Measurements from ENCODE around the gene DCAF4. TPM values are rescaled to one million over a fixed set of nuclear protein-coding genes. Genes with fewer than 3 reads are reported as not detected.

Gene DCAF4
- total RNA-seq, 4 donors from 2014 or later: 11.2 to 49.5 (median 27.6) TPM

DNA sequence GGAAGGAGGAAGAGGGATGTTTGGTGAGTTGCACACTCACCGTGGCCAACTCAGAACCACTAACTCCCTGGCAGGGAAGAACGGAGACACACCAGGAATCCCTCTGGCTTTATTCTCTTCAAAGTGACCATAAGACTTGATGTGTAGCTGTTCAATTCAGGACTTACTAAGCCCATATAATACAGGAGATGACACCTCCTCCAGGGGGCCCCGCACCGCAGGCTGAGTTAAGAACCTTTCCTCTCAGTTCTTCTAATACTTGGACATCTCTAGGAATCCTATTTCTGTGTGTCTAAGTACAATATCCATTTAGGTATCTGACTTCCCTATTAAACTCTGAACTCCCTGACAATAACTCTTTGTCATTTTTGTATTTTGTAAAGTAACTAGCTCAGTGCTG lies 49.5 kb downstream of the DCAF4 start:
- no peak for TF ChIP-seq POLR2A (IDR thresholded peaks at IDR 0.05)
- no peak for TF ChIP-seq CTCF (IDR thresholded peaks at IDR 0.05)
- Histone ChIP-seq H3K27me3 (no peaks in the 10 kb centered on the region), H3K36me3 (peaks cover 0 to 96% (median 8%) of the 10 kb centered on the region in 3 donors), H3K27ac (no peak overlapping the region), H3K4me3 (no peak overlapping the region), H3K9me3 (no peaks in the 10 kb centered on the region), H3K4me1 (no peaks in the 10 kb centered on the region)
- DNase-seq: no peak

DNA sequence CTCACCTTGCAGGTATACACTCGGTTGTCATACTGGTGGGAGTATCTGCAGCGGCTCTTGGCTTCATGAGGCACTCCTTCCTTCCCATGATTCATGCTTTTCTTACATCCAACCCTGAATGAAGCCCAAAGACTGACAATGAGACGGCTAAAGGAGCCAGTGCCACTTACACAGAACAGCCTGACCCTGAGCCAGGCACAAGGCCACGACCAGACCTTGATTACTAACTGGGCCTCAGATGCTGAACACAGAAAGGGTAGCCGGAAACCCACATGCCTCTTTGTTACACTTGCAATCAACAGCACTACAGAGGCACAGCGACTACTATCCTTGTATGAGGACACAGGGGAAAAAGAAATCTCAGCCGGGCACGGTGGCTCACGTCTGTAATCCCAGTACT lies 52.6 kb downstream of the DCAF4 start:
- H3K36me3 ChIP-seq: peaks cover 0 to 81% (median 8%) of the 10 kb centered on the region in 3 donors
- no peaks in the 10 kb centered on the region for H3K9me3 ChIP-seq
- H3K4me3 ChIP-seq: no peak overlapping the region
- no peak for DNase-seq
- H3K27ac ChIP-seq: no peak overlapping the region
- no peaks in the 10 kb centered on the region for H3K4me1 ChIP-seq
- H3K27me3 ChIP-seq: no peaks in the 10 kb centered on the region
- TF ChIP-seq POLR2A (IDR thresholded peaks at IDR 0.05) (no peak), CTCF (IDR thresholded peaks at IDR 0.05) (no peak)

DNA sequence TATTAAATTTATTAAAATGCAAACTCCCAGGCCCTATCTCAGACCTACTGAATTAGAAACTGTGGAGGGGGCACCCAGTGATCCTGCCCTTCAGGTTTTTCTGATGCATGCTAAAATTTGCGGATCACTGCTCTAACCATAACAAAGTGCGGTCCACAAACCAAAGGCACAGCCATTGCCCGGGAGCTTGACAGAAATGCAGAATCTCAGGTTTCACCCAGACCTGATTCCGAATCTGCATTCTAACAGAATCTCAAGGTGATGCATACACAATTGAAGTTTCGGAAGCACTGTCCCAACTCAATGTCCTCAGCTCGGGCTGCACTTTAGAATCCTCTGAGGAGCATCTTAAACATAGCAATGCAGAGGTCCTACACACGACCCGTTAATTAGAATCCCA lies 54.6 kb downstream of the DCAF4 start:
- H3K36me3 ChIP-seq: peaks cover 0 to 77% (median 0%) of the 10 kb centered on the region in 3 donors
- TF ChIP-seq CTCF (IDR thresholded peaks at IDR 0.05) (no peak), POLR2A (IDR thresholded peaks at IDR 0.05) (no peak)
- H3K4me3 ChIP-seq: no peak overlapping the region
- no peaks in the 10 kb centered on the region for H3K4me1 ChIP-seq
- H3K27me3 ChIP-seq: no peaks in the 10 kb centered on the region
- H3K27ac ChIP-seq: no peak overlapping the region
- H3K9me3 ChIP-seq: no peaks in the 10 kb centered on the region
- no peak for DNase-seq

DNA sequence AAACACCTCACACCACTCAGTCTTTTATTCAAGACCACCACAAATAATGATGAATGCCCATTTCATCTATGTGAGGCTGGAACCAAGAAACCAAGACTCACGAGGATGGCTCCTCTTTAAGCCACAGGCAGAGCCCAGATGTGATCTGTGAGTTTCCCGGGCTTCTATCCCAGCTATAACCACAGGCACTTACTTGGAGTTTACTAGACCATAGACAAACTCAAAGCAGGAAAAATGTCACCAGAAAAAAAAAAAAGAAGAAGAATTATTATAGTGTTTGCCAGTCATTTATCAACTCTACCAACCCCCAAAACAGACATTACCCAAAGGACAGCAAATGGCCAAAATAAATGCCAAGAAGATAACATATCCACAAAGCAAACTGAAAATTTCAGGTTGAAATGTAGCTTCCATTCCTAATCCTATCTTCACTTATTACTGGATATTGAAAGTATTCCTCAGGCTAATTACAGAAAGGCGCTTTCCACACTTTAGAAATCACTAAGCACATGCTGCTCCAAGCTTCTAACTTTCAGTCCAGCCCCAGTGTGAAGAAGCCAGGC lies 56.0 kb downstream of the DCAF4 start:
- Histone ChIP-seq H3K36me3 (peaks cover 0 to 71% (median 0%) of the 10 kb centered on the region in 3 donors), H3K4me3 (no peak overlapping the region), H3K4me1 (no peaks in the 10 kb centered on the region), H3K27ac (no peak overlapping the region), H3K9me3 (no peaks in the 10 kb centered on the region), H3K27me3 (no peaks in the 10 kb centered on the region)
- TF ChIP-seq CTCF (IDR thresholded peaks at IDR 0.05) (no peak), POLR2A (IDR thresholded peaks at IDR 0.05) (no peak)
- no peak for DNase-seq

DNA sequence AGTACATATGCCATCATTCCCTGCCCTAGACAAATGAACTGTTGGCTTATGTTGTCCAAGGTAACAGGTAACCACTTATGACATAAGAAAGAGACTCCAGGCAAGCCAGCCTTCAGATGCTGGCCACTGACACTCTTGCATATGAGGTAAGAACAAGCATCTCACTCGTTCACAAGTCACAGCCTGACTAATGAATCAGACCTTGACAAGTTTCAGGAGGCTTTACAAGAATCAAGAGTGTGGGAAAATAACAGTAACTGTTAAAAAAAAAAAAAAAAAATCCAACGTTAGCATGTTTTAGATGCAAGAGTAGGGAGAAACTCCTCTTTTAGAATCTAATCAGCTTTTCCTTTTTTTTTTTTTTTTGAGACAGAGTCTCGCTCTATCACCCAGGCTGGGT lies 60.0 kb downstream of the DCAF4 start:
- no peak overlapping the region for H3K27ac ChIP-seq
- TF ChIP-seq CTCF (IDR thresholded peaks at IDR 0.05) (no peak), POLR2A (IDR thresholded peaks at IDR 0.05) (no peak)
- peaks cover 0 to 53% (median 0%) of the 10 kb centered on the region in 3 donors for H3K36me3 ChIP-seq
- H3K4me3 ChIP-seq: no peak overlapping the region
- H3K9me3 ChIP-seq: no peaks in the 10 kb centered on the region
- no peaks in the 10 kb centered on the region for H3K4me1 ChIP-seq
- DNase-seq: no peak
- H3K27me3 ChIP-seq: no peaks in the 10 kb centered on the region

- H3K4me1 ChIP-seq: no peaks in the 10 kb centered on the region
- H3K9me3 ChIP-seq: no peaks in the 10 kb centered on the region
- no peak overlapping the region for H3K27ac ChIP-seq
- no peak overlapping the region for H3K4me3 ChIP-seq
- H3K36me3 ChIP-seq: peaks cover 0 to 48% (median 0%) of the 10 kb centered on the region in 3 donors
- no peaks in the 10 kb centered on the region for H3K27me3 ChIP-seq
- TF ChIP-seq POLR2A (IDR thresholded peaks at IDR 0.05) (no peak), CTCF (IDR thresholded peaks at IDR 0.05) (no peak)
- no peak for DNase-seq
These were observed 60.6 kb downstream of the DCAF4 start for GRCh38 chr14:72986857-72987256.
